HEK293 (cell line): ENCODE data around the gene ARMH4.

Experiments used
- CTCF ChIA-PET: fragments of 350-600 bp; formaldehyde crosslinking; extraction: SDS; loops from one replicate; lab custom pipeline; 2021; ENCODE audit warnings: antibody characterized with exemption; lab: Yijun Ruan, JAX
- POLR2A ChIA-PET: fragments of 300-600 bp; formaldehyde crosslinking; extraction: SDS; loops from one replicate; lab custom pipeline; 2020; ENCODE audit warnings: antibody characterized with exemption, inconsistent platforms; lab: Yijun Ruan, JAX
- H3K27ac ChIP-seq: fragments of 200-500 bp; sonication (Bioruptor generic); 2 replicates; pipeline ENCODE4 v1.5.1; 2014; ENCODE audit warnings: low read depth, low read length, control low read depth, inconsistent platforms; ENCODE audit errors: extremely low read depth
- H3K36me3 ChIP-seq, 2 experiments: fragments of 200-500 bp in 1 of 2; sonication (Bioruptor generic) in 1 of 2; 1 replicate in 1 of 2; 2 replicates in 1 of 2; pipeline ENCODE4 v1.5.1; 2014 to 2017; ENCODE audit warnings: inconsistent platforms in 2 of 2, low read length in 2 of 2; ENCODE audit not compliant: control insufficient read depth in 2 of 2, insufficient read depth in 1 of 2
- H3K4me1 ChIP-seq: fragments of 200-500 bp; sonication (Bioruptor generic); 2 replicates; pipeline ENCODE4 v1.5.1; 2014; ENCODE audit warnings: mild to moderate bottlenecking, low read length, inconsistent platforms; ENCODE audit not compliant: control insufficient read depth, insufficient read depth
- H3K4me3 ChIP-seq: 2 replicates; pipeline ENCODE4 v1.5.1; 2011; ENCODE audit warnings: low read depth, mild to moderate bottlenecking, control low read depth, low read length, moderate library complexity
- H3K9me3 ChIP-seq: fragments of 200-500 bp; sonication (Bioruptor generic); 2 replicates; pipeline ENCODE4 v1.5.1; 2014; ENCODE audit warnings: low read depth, low read length, inconsistent platforms; ENCODE audit not compliant: control insufficient read depth, insufficient read depth
- EGR2 ChIP-seq: fragments of 450-650 bp; formaldehyde crosslinking; IDR thresholded peaks from 2 replicates; pipeline ENCODE4 v1.5.1; 2016; ENCODE audit warnings: low read depth, missing biosample characterization, missing genetic modification characterization
- HIC1 ChIP-seq: fragments of 450-650 bp; formaldehyde crosslinking; IDR thresholded peaks from 2 replicates; pipeline ENCODE4 v1.5.1; 2016; ENCODE audit warnings: missing biosample characterization, missing genetic modification characterization
- KLF16 ChIP-seq: fragments of 450-650 bp; formaldehyde crosslinking; IDR thresholded peaks from 2 replicates; pipeline ENCODE4 v1.5.1; 2017; ENCODE audit warnings: missing biosample characterization, missing genetic modification characterization
- REPIN1 ChIP-seq: fragments of 450-650 bp; formaldehyde crosslinking; IDR thresholded peaks from 2 replicates; pipeline ENCODE4 v1.5.1; 2017; ENCODE audit warnings: missing biosample characterization, missing genetic modification characterization, low read depth
- SP7 ChIP-seq: fragments of 450-650 bp; formaldehyde crosslinking; IDR thresholded peaks from 2 replicates; pipeline ENCODE4 v1.5.1; 2016; ENCODE audit warnings: missing biosample characterization, missing genetic modification characterization
- ZIC2 ChIP-seq: fragments of 450-650 bp; formaldehyde crosslinking; IDR thresholded peaks from 2 replicates; pipeline ENCODE4 v1.5.1; 2016; ENCODE audit warnings: missing biosample characterization, missing genetic modification characterization
- ZNF114 ChIP-seq: fragments of 450-650 bp; formaldehyde crosslinking; IDR thresholded peaks from 2 replicates; pipeline ENCODE4 v1.5.0; 2017; ENCODE audit warnings: missing biosample characterization, missing genetic modification characterization
- ZNF157 ChIP-seq: fragments of 450-650 bp; formaldehyde crosslinking; IDR thresholded peaks from 2 replicates; pipeline ENCODE4 v1.5.1; 2016; ENCODE audit warnings: missing biosample characterization, missing genetic modification characterization
- ZNF239 ChIP-seq: fragments of 450-650 bp; formaldehyde crosslinking; IDR thresholded peaks from 2 replicates; pipeline ENCODE4 v1.5.1; 2016; ENCODE audit warnings: missing biosample characterization, missing genetic modification characterization
- ZNF311 ChIP-seq: fragments of 450-650 bp; formaldehyde crosslinking; IDR thresholded peaks from 2 replicates; pipeline ENCODE4 v1.5.1; 2017; ENCODE audit warnings: missing biosample characterization, missing genetic modification characterization, borderline replicate concordance
- ZNF585B ChIP-seq: fragments of 450-650 bp; formaldehyde crosslinking; IDR thresholded peaks from 2 replicates; pipeline ENCODE4 v1.5.1; 2016; ENCODE audit warnings: missing biosample characterization, missing genetic modification characterization
- ZNF624 ChIP-seq: fragments of 450-650 bp; formaldehyde crosslinking; IDR thresholded peaks from 2 replicates; pipeline ENCODE4 v1.5.1; 2017; ENCODE audit warnings: missing biosample characterization, missing genetic modification characterization
- ZNF677 ChIP-seq: fragments of 450-650 bp; IDR thresholded peaks from 2 replicates; pipeline ENCODE4 v1.5.0; 2018; ENCODE audit warnings: missing biosample characterization, mild to moderate bottlenecking, missing genetic modification characterization, moderate library complexity
- ZNF76 ChIP-seq: fragments of 450-650 bp; formaldehyde crosslinking; IDR thresholded peaks from 2 replicates; pipeline ENCODE4; 2016; ENCODE audit warnings: low read depth, missing biosample characterization, missing genetic modification characterization, borderline replicate concordance
- TF ChIP-seq, protein P1 (sequence below): fragments of 450-650 bp; formaldehyde crosslinking; IDR thresholded peaks from 2 replicates; pipeline ENCODE4 v1.5.1; 2016; ENCODE audit warnings: missing biosample characterization, missing genetic modification characterization
- TF ChIP-seq, protein P2 (sequence below): fragments of 450-650 bp; formaldehyde crosslinking; IDR thresholded peaks from 2 replicates; pipeline ENCODE4 v1.5.1; 2017; ENCODE audit warnings: missing biosample characterization, missing genetic modification characterization

ARMH4 gene

DNA sequence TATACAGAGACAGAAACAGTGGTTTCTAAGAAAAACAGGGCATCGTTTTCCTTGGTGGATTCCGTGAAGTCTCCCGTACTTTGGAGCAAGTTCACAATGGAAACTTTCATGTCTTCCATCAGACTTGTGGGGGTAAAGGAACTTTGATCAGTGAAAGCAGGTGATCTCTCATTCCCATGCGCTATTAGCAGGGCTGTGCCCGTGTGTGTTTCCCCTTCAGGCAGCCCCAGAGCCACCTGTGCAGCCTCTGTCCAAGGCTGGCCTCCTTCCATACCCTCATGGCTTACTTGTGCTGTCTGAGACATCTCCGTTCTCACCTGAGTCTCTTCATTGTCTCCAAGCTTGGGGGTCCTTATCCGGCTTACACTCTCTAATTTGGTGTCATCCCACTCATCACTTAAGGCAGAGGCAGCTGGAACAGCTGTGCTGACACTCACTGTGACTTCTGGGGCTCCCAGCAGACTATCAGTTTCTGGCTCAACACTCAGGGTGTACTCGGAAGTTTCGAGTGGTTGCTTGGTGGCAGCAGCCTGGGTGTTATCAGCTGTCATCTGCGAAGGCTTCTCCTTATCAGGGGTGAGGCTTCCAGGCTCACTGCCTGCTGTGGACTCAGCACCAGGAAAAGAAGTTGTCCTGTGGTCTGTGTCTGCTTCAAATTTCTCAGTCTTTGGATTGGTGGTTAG, 13.8 kb downstream of the ARMH4 start:
- CTCF ChIA-PET: interaction anchor here (0.6 to 0.7 kb wide), 3 partner anchors 10 to 363 kb away, joined by 3 to 4 read pairs (median 3); no protein-coding TSS in a partner anchor
- TF ChIP-seq HIC1 (tag by site-specific recombination): no peak
- no peak for TF ChIP-seq ZNF239
- no peak for TF ChIP-seq ZNF76 (tag by site-specific recombination)
- TF ChIP-seq ZNF114 (tag by site-specific recombination): no peak
- TF ChIP-seq ZNF585B (tag by site-specific recombination): no peak
- TF ChIP-seq, protein P1, sequence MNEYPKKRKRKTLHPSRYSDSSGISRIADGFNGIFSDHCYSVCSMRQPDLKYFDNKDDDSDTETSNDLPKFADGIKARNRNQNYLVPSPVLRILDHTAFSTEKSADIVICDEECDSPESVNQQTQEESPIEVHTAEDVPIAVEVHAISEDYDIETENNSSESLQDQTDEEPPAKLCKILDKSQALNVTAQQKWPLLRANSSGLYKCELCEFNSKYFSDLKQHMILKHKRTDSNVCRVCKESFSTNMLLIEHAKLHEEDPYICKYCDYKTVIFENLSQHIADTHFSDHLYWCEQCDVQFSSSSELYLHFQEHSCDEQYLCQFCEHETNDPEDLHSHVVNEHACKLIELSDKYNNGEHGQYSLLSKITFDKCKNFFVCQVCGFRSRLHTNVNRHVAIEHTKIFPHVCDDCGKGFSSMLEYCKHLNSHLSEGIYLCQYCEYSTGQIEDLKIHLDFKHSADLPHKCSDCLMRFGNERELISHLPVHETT: no peak
- TF ChIP-seq ZIC2 (tag by site-specific recombination): no peak
- TF ChIP-seq KLF16 (tag by site-specific recombination): no peak
- TF ChIP-seq REPIN1 (tag by site-specific recombination): no peak
- TF ChIP-seq ZNF157 (tag by site-specific recombination): no peak
- TF ChIP-seq EGR2: no peak
- TF ChIP-seq ZNF311: no peak
- TF ChIP-seq, all 188 proteins: peak for 0
- H3K4me1 ChIP-seq: no peaks in the 10 kb centered on the region

DNA sequence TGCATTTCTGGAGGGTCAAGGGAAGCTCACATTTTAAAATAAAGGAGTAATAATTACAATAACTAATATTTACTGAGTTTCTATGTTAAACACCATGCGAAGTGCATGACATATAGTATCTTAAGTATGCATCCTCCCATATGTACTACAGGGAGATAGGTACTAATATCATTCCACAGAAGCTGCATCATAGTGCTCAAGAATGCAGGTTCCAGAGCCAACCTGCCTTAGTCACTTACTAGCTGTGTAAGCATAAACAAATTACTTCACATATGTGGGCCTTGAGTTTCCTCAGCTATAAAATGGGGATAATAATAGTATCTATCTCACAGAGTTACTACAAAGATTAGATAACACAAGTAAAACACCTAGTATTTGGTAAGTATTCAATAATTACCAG, 18.3 kb downstream of the ARMH4 start:
- POLR2A ChIA-PET: no interaction called here
- Histone ChIP-seq H3K4me1 (no peaks in the 10 kb centered on the region), H3K4me3 (no peak overlapping the region), H3K27ac (no peak overlapping the region), H3K36me3 (no peaks in the 10 kb centered on the region), H3K9me3 (no peaks in the 10 kb centered on the region)
- CTCF ChIA-PET: interaction anchor here (0.7 to 4.1 kb wide), 3 partner anchors 9 to 33 kb away, joined by 4 to 15 read pairs (median 6); no protein-coding TSS in a partner anchor
- no peak for TF ChIP-seq ZNF677 (tag by site-specific recombination)
- TF ChIP-seq SP7: 0 out of 2 replicates have a peak, but pooled peaks have one; percentile 36
- no peak for TF ChIP-seq ZNF624 (tag by site-specific recombination)
- TF ChIP-seq, protein P1: no peak
- TF ChIP-seq, protein P2, sequence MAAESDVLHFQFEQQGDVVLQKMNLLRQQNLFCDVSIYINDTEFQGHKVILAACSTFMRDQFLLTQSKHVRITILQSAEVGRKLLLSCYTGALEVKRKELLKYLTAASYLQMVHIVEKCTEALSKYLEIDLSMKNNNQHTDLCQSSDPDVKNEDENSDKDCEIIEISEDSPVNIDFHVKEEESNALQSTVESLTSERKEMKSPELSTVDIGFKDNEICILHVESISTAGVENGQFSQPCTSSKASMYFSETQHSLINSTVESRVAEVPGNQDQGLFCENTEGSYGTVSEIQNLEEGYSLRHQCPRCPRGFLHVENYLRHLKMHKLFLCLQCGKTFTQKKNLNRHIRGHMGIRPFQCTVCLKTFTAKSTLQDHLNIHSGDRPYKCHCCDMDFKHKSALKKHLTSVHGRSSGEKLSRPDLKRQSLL (tag by site-specific recombination): peak; percentile 15; the same call in 1 of the 2 replicates

More for the DNA sequence above, 13.8 kb downstream of the ARMH4 start:
- POLR2A ChIA-PET: no interaction called here
- H3K27ac ChIP-seq: no peak overlapping the region
- no peaks in the 10 kb centered on the region for H3K36me3 ChIP-seq
- H3K9me3 ChIP-seq: no peaks in the 10 kb centered on the region
- H3K4me3 ChIP-seq: no peak overlapping the region
